GM13976 (cell line): ENCODE data around the gene PEX6.
"Not testable (repeated sequence)": the region's sequence is repeated elsewhere in the genome, so short reads cannot be mapped to it uniquely, and the experiment has no call there.

Experiments
- DNase-seq: peaks from one replicate; pipeline ENCODE4 v3.0.0; 2012; ENCODE audit warnings: low spot score
- in situ Hi-C: fragments of 300-500 bp; cut with MboI; formaldehyde crosslinking; loops from one replicate; pipeline ENCODE4 v1.12.0; 2022; ENCODE audit warnings: low sequenced_read_pairs, mixed read lengths, inconsistent platforms; ENCODE audit not compliant: unreplicated experiment
- TF ChIP-seq, protein P1 (sequence below): IDR thresholded peaks from 2 replicates; pipeline ENCODE4 v1.5.1; 2012; ENCODE audit warnings: borderline replicate concordance, mild to moderate bottlenecking; ENCODE audit not compliant: insufficient read depth; ENCODE audit errors: extremely low read depth, missing control alignments, control extremely low read depth

Gene PEX6

DNA sequence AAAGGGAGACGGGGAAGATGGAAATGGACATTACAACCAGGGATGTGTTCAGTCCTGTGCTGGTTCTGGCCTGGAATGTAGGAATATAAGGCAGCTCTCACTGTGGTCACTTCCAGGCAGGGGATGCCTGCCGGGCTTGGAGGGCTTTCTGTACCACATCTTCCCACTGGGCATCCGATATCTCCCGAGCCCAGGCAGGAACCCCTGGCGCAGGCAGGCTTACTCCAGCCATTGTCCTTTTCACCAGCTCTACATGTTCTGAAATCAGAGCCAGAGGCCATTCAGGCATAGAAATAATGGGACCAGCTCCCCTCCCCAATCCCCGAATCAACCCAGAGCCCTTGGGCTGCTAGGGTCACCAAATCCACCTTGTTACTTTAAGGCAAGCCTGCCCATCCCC lies 33.4 kb upstream of the PEX6 start:
- in situ Hi-C loops, result no loop called here
- TF ChIP-seq, protein P1, sequence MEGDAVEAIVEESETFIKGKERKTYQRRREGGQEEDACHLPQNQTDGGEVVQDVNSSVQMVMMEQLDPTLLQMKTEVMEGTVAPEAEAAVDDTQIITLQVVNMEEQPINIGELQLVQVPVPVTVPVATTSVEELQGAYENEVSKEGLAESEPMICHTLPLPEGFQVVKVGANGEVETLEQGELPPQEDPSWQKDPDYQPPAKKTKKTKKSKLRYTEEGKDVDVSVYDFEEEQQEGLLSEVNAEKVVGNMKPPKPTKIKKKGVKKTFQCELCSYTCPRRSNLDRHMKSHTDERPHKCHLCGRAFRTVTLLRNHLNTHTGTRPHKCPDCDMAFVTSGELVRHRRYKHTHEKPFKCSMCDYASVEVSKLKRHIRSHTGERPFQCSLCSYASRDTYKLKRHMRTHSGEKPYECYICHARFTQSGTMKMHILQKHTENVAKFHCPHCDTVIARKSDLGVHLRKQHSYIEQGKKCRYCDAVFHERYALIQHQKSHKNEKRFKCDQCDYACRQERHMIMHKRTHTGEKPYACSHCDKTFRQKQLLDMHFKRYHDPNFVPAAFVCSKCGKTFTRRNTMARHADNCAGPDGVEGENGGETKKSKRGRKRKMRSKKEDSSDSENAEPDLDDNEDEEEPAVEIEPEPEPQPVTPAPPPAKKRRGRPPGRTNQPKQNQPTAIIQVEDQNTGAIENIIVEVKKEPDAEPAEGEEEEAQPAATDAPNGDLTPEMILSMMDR, result no peak
- DNase-seq, result no peak

DNA sequence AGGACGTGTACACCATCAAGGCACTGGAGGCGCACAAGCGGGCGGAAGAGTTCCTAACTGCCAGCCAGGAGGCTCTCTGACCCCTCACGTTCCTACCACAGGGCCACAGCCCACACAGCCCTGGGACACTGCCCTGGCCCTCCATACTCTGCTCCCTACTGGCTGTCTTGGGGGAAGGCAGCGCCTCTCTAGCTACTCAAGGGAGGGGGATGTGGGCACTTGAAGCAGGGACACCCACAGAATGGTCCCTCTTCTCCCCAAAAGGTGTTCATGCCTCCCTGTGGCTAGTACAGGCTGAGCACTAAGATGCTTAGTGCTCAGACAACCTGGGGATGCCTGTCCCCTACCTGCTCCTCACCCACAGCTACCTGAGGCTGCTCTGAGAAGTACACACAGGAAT lies 32.2 kb upstream of the PEX6 start:
- in situ Hi-C loops, result no loop called here
- TF ChIP-seq, protein P1, result no peak
- DNase-seq, result no peak

DNA sequence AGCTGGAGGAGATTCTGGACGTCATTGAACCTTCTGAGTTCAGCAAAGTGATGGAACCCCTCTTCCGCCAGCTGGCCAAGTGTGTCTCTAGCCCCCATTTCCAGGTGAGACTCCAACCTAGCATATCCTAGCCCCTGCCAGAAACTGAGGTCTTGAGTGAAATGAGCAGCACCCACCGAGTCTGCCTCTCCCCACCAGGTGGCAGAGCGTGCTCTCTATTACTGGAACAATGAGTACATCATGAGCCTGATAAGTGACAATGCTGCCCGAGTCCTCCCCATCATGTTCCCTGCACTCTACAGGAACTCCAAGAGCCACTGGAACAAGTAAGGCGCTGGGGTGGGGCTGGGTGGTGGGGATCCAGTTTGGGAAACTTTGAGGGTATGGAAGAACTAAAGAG lies 30.1 kb upstream of the PEX6 start:
- peak; percentile 55 for DNase-seq
- in situ Hi-C loops, result no loop called here
- TF ChIP-seq, protein P1, result peak; percentile 20

DNA sequence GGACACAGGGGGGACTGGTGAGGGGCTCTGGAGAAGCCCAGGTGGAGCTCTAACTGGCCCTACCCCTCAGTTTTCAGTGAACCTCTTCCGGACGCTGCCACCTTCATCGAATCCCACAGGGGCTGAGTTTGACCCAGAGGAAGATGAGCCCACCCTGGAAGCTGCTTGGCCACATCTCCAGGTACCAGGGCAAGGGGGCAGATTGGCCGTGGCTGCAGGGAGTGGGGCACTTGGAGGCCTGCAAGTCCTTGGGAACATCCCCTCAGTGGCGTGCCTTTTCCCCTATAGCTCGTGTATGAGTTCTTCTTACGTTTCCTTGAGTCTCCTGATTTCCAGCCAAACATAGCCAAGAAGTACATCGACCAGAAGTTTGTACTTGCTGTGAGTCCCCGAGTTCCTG lies 28.1 kb upstream of the PEX6 start:
- TF ChIP-seq, protein P1, result no peak
- in situ Hi-C loops, result no loop called here
- no peak for DNase-seq

DNA sequence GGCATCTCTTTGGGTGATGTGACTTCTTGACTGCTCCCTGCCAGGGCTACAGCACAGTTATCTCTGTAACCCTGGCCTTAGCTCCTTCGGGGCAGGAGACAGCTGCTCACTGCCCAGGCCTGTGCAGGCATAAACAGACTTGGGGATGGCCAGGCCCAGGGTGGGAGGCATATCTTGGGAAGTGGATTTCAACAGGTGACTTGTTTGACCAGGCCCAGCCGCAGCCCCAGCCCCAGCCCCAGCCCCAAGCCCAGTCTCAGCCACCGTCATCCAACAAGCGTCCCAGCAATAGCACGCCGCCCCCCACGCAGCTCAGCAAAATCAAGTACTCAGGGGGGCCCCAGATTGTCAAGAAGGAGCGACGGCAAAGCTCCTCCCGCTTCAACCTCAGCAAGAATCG lies 27.3 kb upstream of the PEX6 start:
- TF ChIP-seq, protein P1, result no peak
- in situ Hi-C loops, result no loop called here
- DNase-seq, result no peak

DNA sequence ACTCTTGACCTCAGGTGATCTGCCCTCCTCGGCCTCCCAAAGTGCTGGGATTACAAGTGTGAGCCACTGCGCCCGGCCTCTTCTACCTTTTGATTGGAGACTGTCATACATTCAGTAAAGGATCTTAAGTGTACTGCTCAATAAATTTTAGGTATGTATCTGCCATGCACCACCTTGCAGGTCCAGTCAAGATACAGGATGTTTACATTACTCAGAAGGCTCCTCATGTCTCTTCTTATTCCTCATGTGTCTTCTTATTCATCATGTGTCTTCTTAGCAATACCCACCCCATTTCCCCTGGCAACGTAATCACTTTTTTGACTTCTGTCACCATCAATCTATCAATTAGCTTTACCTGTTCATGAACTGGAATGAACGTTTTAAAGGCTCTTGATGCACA lies 26.9 kb upstream of the PEX6 start:
- TF ChIP-seq, protein P1, result no peak
- in situ Hi-C loops, result no loop called here
- no peak for DNase-seq

DNA sequence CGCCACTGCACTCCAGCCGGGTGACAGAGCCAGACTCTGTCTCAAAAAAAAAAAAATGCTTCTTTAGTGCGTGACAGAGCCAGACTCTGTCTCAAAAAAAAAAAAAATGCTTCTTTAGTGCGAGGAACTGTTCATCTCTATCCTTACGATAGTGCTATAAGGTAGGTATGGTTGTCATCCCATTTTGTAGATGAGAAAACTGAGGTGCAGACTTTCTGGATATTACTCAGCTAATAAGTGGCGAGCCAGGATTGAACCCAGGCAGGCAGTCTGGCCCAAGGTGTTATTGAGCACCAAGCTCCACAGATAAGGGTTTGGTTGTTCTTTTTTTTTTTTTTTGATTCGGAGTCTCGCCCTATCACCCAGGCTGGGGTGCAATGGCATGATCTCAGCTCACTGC lies 22.9 kb upstream of the PEX6 start:
- in situ Hi-C loops, result no loop called here
- DNase-seq, result no peak
- TF ChIP-seq, protein P1, result no peak

DNA sequence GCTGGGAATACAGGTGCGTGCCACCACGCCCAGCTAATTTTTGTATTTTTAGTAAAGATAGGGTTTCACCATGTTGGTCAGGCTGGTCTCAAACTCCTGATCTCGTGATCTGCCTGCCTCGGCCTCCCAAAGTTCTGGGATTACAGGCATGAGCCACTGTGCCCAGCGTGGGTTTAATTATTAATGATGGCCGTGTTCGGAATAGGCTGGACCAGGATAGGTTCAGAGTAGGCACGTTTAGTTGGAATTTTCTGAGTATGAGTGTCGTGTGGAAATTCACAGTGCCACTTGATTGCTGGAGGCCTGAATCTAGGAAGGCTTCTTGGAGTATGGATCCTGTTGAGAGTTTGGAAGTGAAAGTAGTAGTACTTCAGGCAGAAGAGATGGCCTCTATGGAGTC lies 19.2 kb upstream of the PEX6 start:
- in situ Hi-C loops, DNase-seq: not testable (repeated sequence)
